CD4-positive, alpha-beta T cell treated with Interleukin-12 subunit alpha and Interleukin-12 subunit beta, for 1 hour (primary cell): ENCODE results near the gene KANSL3.
"Not testable (repeated sequence)": the region's sequence is repeated elsewhere in the genome, so short reads cannot be mapped to it uniquely, and the experiment has no call there.

Source experiments
- DNase-seq: peaks from one replicate; pipeline ENCODE4 v3.0.0-alpha.2; 2020

Gene KANSL3

GRCh38 chr2:96602330-96602823, 35.7 kb downstream of the KANSL3 start:
- DNase-seq, result peak; percentile 7

- DNase-seq, result no peak
Observed at GRCh38 chr2:96601382-96602292, 36.5 kb downstream of the KANSL3 start.

GRCh38 chr2:96599941-96600340, 38.2 kb downstream of the KANSL3 start:
- DNase-seq, result no peak

- DNase-seq, result no peak
Observed at GRCh38 chr2:96596596-96596995, 41.5 kb downstream of the KANSL3 start.

GRCh38 chr2:96594691-96595152, 43.4 kb downstream of the KANSL3 start:
- peak; percentile 37 for DNase-seq

- DNase-seq, result no peak
Observed at GRCh38 chr2:96594282-96594681, 43.8 kb downstream of the KANSL3 start.

- DNase-seq, result no peak
Observed at GRCh38 chr2:96591494-96591893, 46.6 kb downstream of the KANSL3 start.

- DNase-seq, result no peak
Observed at GRCh38 chr2:96591054-96591453, 47.1 kb downstream of the KANSL3 start.

- DNase-seq, result no peak
Observed at GRCh38 chr2:96587843-96588242, 50.3 kb downstream of the KANSL3 start.

GRCh38 chr2:96584017-96584416, 54.1 kb downstream of the KANSL3 start:
- DNase-seq, result no peak

GRCh38 chr2:96580771-96581170, 57.3 kb downstream of the KANSL3 start:
- DNase-seq, result no peak

- DNase-seq, result no peak
Observed at GRCh38 chr2:96579422-96579821, 58.7 kb downstream of the KANSL3 start.

GRCh38 chr2:96578731-96579130, 59.4 kb downstream of the KANSL3 start:
- no peak for DNase-seq

GRCh38 chr2:96577501-96577900, 60.6 kb downstream of the KANSL3 start:
- DNase-seq, result no peak

GRCh38 chr2:96575785-96576456, 62.2 kb downstream of the KANSL3 start:
- DNase-seq, result no peak

GRCh38 chr2:96574364-96574763, 63.7 kb downstream of the KANSL3 start:
- no peak for DNase-seq

GRCh38 chr2:96568094-96568493, 70.0 kb downstream of the KANSL3 start:
- DNase-seq, result no peak

GRCh38 chr2:96565111-96565510, 73.0 kb downstream of the KANSL3 start:
- DNase-seq, result no peak

GRCh38 chr2:96564563-96564962, 73.5 kb downstream of the KANSL3 start:
- no peak for DNase-seq

- no peak for DNase-seq
Observed at GRCh38 chr2:96564026-96564425, 74.1 kb downstream of the KANSL3 start.

- no peak for DNase-seq
Observed at GRCh38 chr2:96558485-96558884, 79.6 kb downstream of the KANSL3 start.

- DNase-seq, result no peak
Observed at GRCh38 chr2:96558061-96558460, 80.1 kb downstream of the KANSL3 start.

- not testable (repeated sequence) for DNase-seq
Observed at GRCh38 chr2:96557421-96557820, 80.7 kb downstream of the KANSL3 start.
